Measurements from ENCODE around the gene WWOX. TPM values are rescaled to one million over a fixed set of nuclear protein-coding genes. Genes with fewer than 3 reads are reported as not detected.

Gene WWOX
- total and polyA plus RNA-seq, 2 donors (not counting 1 experiment from before 2014, with no cell fraction given), result 10.5 to 42.3 TPM

GRCh38 chr16:78862022-78862421, 762.6 kb downstream of the WWOX start:
- Histone ChIP-seq H3K79me2 (ENCODE audit: control insufficient read depth, insufficient read depth, low read length) (no peaks in the 10 kb centered on the region), H3K4me3 (ENCODE audit: control extremely low read depth in 1 of 5, extremely low read depth in 1 of 5, insufficient read depth in 1 of 5, low read depth in 2 of 5, low read length in 4 of 5) (no peak overlapping the region), H3K4me2 (replicated peaks; ENCODE audit: low read depth, low read length, poor library complexity, severe bottlenecking) (no peak overlapping the region), H3K36me3 (replicated peaks in 1 of 2; ENCODE audit: control extremely low read depth in 1 of 2, control insufficient read depth in 1 of 2, extremely low read depth in 1 of 2, insufficient read depth in 2 of 2, low read length in 1 of 2) (no peaks in the 10 kb centered on the region), H4K20me1 (ENCODE audit: control insufficient read depth, insufficient read depth, low read length, poor library complexity, severe bottlenecking) (no peaks in the 10 kb centered on the region), H3K27ac (ENCODE audit: low read length in 2 of 2) (no peak overlapping the region), H3K9ac (ENCODE audit: low read length) (no peak overlapping the region), H3K27me3 (replicated peaks in 1 of 4; ENCODE audit: control extremely low read depth in 1 of 4, control insufficient read depth in 3 of 4, insufficient read depth in 4 of 4, low read length in 3 of 4) (no peaks in the 10 kb centered on the region), H3K9me3 (ENCODE audit: control extremely low read depth in 1 of 3, control insufficient read depth in 2 of 3, insufficient read depth in 1 of 3, low read length in 2 of 3) (peaks cover 0 to 3% (median 0%) of the 10 kb centered on the region in 3 donors), H3K4me1 (ENCODE audit: control insufficient read depth in 2 of 2, insufficient read depth in 2 of 2, low read length in 2 of 2) (no peaks in the 10 kb centered on the region), H2AFZ (ENCODE audit: insufficient read depth, low read depth, low read length, poor library complexity, severe bottlenecking) (no peak overlapping the region)
- Mint-ChIP-seq H3K4me1 (peaks cover 3% of the 10 kb centered on the region), H3K27me3 (no peaks in the 10 kb centered on the region), H3K4me3 (no peak overlapping the region), H3K9me3 (ENCODE audit: insufficient read depth) (no peaks in the 10 kb centered on the region), H3K27ac (no peak overlapping the region)
- no CpG with 5 or more reads among the region's 2 CpGs for WGBS (ENCODE audit: insufficient coverage)
- POLR2A ChIA-PET, result no interaction called here
- CTCF ChIA-PET, result no interaction called here
- no peak for ATAC-seq (ENCODE audit: low read depth)
- DNase-seq, result no peak
- TF ChIP-seq EZH2 (IDR thresholded peaks at IDR 0.05; ENCODE audit: borderline replicate concordance, insufficient read depth, low read depth, low read length, poor library complexity, severe bottlenecking) (no peak), CTCF (IDR thresholded peaks at IDR 0.05) (no peak)
- intact Hi-C loops (cut with micrococcal nuclease), result no loop called here

- ChIA-PET CTCF (no interaction called here), POLR2A (no interaction called here)
- DNase-seq (no peak), ATAC-seq (ENCODE audit: low read depth) (no peak)
- Histone ChIP-seq H3K36me3 (replicated peaks in 1 of 2; ENCODE audit: control extremely low read depth in 1 of 2, control insufficient read depth in 1 of 2, extremely low read depth in 1 of 2, insufficient read depth in 2 of 2, low read length in 1 of 2) (no peaks in the 10 kb centered on the region), H2AFZ (ENCODE audit: insufficient read depth, low read depth, low read length, poor library complexity, severe bottlenecking) (no peak overlapping the region), H3K4me2 (replicated peaks; ENCODE audit: low read depth, low read length, poor library complexity, severe bottlenecking) (no peak overlapping the region), H3K4me3 (ENCODE audit: control extremely low read depth in 1 of 5, extremely low read depth in 1 of 5, insufficient read depth in 1 of 5, low read depth in 2 of 5, low read length in 4 of 5) (no peak overlapping the region), H3K9me3 (ENCODE audit: control extremely low read depth in 1 of 3, control insufficient read depth in 2 of 3, insufficient read depth in 1 of 3, low read length in 2 of 3) (peaks cover 0 to 3% (median 0%) of the 10 kb centered on the region in 3 donors), H3K79me2 (ENCODE audit: control insufficient read depth, insufficient read depth, low read length) (no peaks in the 10 kb centered on the region), H3K9ac (ENCODE audit: low read length) (no peak overlapping the region), H3K4me1 (ENCODE audit: control insufficient read depth in 2 of 2, insufficient read depth in 2 of 2, low read length in 2 of 2) (no peaks in the 10 kb centered on the region), H3K27ac (ENCODE audit: low read length in 2 of 2) (no peak overlapping the region), H4K20me1 (ENCODE audit: control insufficient read depth, insufficient read depth, low read length, poor library complexity, severe bottlenecking) (no peaks in the 10 kb centered on the region), H3K27me3 (replicated peaks in 1 of 4; ENCODE audit: control extremely low read depth in 1 of 4, control insufficient read depth in 3 of 4, insufficient read depth in 4 of 4, low read length in 3 of 4) (no peaks in the 10 kb centered on the region)
- no peak overlapping the region for H3K4me3 Mint-ChIP-seq
- TF ChIP-seq CTCF (IDR thresholded peaks at IDR 0.05) (no peak), EZH2 (IDR thresholded peaks at IDR 0.05; ENCODE audit: borderline replicate concordance, insufficient read depth, low read depth, low read length, poor library complexity, severe bottlenecking) (no peak)
- no peaks in the 10 kb centered on the region for H3K27me3 Mint-ChIP-seq
- H3K9me3 Mint-ChIP-seq (ENCODE audit: insufficient read depth), result no peaks in the 10 kb centered on the region
- 93% methylated on average over 6 of the region's 6 CpGs for WGBS (ENCODE audit: insufficient coverage)
- H3K27ac Mint-ChIP-seq, result no peak overlapping the region
- intact Hi-C loops (cut with micrococcal nuclease), result no loop called here
- H3K4me1 Mint-ChIP-seq, result no peaks in the 10 kb centered on the region
These were observed 767.1 kb downstream of the WWOX start for GRCh38 chr16:78866521-78866920.
